ENCODE measurements around the gene PCSK6. TPM values are rescaled to one million over a fixed set of nuclear protein-coding genes. Genes with fewer than 3 reads are reported as not detected.
A peak's percentile ranks its signal among the peaks of the same experiment; 100 is the strongest.

PCSK6 gene
- total RNA-seq, 1 donor from 2014 or later = 1.9 TPM

DNA sequence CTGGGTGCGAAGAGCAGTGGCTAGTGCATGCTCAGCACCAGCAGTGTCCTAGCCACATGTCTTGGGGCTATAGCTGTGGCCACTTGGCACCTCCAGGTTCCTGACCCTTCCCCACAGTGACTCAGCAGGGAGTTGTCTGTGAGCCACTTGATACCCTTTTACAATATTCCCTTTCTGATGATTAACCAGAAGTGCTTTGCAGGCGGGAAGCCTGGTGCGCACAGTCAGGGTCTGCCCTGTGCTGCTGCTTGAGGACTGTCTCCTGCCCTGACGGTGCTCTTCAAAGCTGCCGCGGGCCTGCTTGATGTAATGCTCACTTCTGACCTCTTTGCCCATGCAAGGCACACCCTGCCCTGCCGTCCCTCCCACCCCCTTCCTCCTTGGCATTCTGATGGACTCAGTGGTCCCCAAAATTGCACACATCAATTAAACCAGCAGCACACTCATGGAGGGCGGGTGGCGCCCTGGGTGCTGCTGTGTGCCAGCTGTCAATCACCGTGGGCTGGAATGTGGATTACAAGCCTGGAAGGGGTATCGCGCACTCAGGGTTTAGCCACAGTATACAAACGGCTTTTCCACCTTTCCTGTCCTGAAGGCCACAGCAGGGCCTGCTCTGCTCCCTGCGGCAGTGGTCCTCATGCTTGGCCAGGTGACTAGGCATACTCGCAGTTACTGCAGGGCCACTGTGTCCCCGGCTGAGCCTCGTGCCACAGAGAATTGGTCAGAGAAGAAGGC lies 40.9 kb upstream of the PCSK6 start:
- H3K4me1 Mint-ChIP-seq (ENCODE audit: low read depth) = no peaks in the 10 kb centered on the region
- DNase-seq (ENCODE audit: low spot score) = no peak
- intact Hi-C loops (cut with micrococcal nuclease) = no loop called here
- H3K27me3 Mint-ChIP-seq (ENCODE audit: low read depth) = no peaks in the 10 kb centered on the region
- no peaks in the 10 kb centered on the region for H3K9me3 Mint-ChIP-seq
- H3K4me3 Mint-ChIP-seq (ENCODE audit: low read depth) = no peak overlapping the region
- no peaks in the 10 kb centered on the region for H3K36me3 Mint-ChIP-seq (ENCODE audit: low read depth)
- no peak overlapping the region for H3K27ac Mint-ChIP-seq

DNA sequence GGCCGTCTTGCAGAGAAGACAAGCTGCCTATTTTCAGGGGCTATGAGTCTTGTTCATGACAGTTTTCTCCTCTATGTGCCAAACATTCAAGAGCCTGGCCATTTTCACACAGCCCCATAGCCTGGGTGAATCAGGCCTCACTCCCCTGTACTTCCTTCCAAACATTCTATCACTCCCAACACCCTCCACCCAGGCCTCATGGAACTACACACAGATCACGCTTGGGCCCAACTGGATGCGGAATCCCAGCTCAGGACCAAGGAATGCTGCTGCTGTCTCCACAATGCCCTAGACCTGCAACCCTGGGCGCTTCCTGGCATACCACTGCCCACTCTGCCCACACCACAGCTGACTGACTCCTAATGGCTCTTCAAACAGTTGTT lies 39.4 kb upstream of the PCSK6 start:
- H3K36me3 Mint-ChIP-seq (ENCODE audit: low read depth) = no peaks in the 10 kb centered on the region
- no peak for DNase-seq (ENCODE audit: low spot score)
- H3K4me1 Mint-ChIP-seq (ENCODE audit: low read depth) = no peaks in the 10 kb centered on the region
- peaks cover 2% of the 10 kb centered on the region for H3K27me3 Mint-ChIP-seq (ENCODE audit: low read depth)
- H3K4me3 Mint-ChIP-seq (ENCODE audit: low read depth) = no peak overlapping the region
- no peaks in the 10 kb centered on the region for H3K9me3 Mint-ChIP-seq
- H3K27ac Mint-ChIP-seq = no peak overlapping the region
- intact Hi-C loops (cut with micrococcal nuclease) = no loop called here

DNA sequence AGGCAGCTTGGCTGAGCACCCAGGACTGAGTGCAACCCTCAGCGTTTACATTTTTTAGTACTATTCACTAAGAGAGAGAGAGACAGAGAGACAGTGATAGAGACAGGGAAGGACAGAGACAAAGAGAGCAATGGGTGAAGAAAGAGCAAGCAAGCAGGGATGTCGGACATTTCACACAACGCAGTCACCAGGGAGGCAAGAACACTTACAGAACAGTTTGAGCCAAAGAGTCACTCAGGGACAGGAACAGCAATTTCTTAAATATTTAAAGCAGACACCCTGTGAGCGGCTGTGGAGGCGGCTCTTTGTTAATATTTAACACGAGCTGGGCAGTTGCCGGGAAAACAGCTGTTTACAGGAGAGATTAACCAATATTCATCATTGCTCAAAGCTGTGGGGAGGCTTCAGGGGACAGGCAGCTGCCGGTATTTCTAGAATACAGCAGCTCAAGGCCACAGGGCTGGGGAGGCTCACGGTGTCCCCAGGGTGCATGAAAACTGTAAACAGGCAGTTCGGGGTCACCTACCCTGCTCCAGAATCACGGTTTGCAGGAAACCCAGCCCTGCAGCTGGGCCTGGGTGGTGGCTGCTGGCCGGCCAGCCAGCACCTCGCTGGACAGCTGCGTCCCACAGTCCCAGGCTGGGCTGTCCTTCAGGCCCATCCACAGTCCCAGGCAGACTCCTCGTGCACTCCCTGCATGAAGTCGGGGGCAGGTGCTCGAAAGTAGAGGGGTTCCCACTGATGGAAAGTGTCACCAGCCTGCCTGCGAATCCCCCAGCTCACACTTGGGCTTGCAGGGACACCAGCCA lies 38.8 kb upstream of the PCSK6 start:
- Mint-ChIP-seq H3K36me3 (ENCODE audit: low read depth) (no peaks in the 10 kb centered on the region), H3K4me1 (ENCODE audit: low read depth) (no peaks in the 10 kb centered on the region), H3K9me3 (no peaks in the 10 kb centered on the region), H3K27me3 (ENCODE audit: low read depth) (peaks cover 2% of the 10 kb centered on the region), H3K4me3 (ENCODE audit: low read depth) (no peak overlapping the region), H3K27ac (no peak overlapping the region)
- no peak for DNase-seq (ENCODE audit: low spot score)
- intact Hi-C loops (cut with micrococcal nuclease) = no loop called here

DNA sequence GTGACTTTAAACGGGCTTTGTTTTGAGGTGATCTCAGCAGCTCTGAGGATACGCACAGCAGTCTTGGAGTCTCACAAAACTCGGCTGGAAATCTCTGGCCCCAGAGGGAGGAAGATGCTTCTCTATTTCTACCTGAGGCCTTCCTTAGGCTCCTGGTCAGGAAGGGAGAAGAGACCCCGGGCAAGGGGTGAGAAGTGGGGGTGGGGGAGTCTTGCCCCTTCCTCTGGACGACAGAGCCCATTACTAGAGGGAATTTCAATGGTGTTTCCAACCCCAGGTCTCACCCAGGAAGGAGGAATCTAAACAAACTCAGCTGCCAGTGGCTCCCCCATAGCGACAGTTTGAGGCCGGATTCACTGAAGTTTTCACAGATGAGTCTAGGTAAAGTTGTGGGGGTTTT lies 37.4 kb upstream of the PCSK6 start:
- intact Hi-C loops (cut with micrococcal nuclease) = no loop called here
- no peaks in the 10 kb centered on the region for H3K4me1 Mint-ChIP-seq (ENCODE audit: low read depth)
- peaks cover 2% of the 10 kb centered on the region for H3K27me3 Mint-ChIP-seq (ENCODE audit: low read depth)
- no peak overlapping the region for H3K27ac Mint-ChIP-seq
- H3K36me3 Mint-ChIP-seq (ENCODE audit: low read depth) = no peaks in the 10 kb centered on the region
- no peak for DNase-seq (ENCODE audit: low spot score)
- H3K4me3 Mint-ChIP-seq (ENCODE audit: low read depth) = no peak overlapping the region
- no peaks in the 10 kb centered on the region for H3K9me3 Mint-ChIP-seq

DNA sequence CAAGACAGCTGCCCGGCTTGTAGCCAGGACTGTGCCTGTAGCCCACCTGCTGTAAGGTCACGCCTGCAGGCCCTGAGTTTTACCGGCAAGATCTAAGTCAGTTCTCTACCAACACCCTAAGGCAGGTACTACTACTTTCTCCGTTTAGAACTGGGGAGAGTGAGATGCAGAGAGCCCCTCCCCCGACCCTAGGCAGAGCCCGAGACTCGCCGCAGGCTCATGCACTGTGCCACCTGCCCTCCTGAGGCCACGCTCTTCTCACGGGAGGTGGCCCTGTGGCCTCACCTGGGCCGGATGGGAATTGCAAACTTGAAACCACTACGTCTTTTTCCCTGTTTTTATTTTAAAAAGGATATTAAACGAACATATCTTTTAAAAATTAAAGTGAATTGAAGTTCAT lies 36.9 kb upstream of the PCSK6 start:
- no peaks in the 10 kb centered on the region for H3K9me3 Mint-ChIP-seq
- no peak overlapping the region for H3K27ac Mint-ChIP-seq
- H3K36me3 Mint-ChIP-seq (ENCODE audit: low read depth) = no peaks in the 10 kb centered on the region
- DNase-seq (ENCODE audit: low spot score) = no peak
- intact Hi-C loops (cut with micrococcal nuclease) = no loop called here
- peaks cover 2% of the 10 kb centered on the region for H3K27me3 Mint-ChIP-seq (ENCODE audit: low read depth)
- H3K4me3 Mint-ChIP-seq (ENCODE audit: low read depth) = no peak overlapping the region
- peaks cover 3% of the 10 kb centered on the region for H3K4me1 Mint-ChIP-seq (ENCODE audit: low read depth)

DNA sequence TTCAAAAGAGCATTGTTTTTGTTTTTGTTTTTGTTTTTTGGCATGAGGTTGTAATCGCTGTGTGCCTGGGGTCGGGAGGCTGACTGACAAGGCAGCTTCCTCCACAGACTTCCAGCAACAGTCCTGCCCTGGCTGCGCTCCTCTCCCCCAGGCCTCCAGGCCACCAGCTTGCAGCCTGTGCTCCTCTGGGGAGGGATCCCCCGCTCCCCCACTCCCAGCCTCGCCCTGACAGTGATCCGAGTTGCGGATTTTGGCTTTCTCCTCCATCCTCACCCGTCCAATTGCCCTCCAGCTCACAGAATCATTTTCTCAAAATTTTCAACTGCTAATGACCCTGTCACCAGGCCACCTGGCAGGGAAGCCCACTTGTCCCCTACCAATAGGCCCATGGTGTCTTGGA lies 36.5 kb upstream of the PCSK6 start:
- H3K4me3 Mint-ChIP-seq (ENCODE audit: low read depth) = no peak overlapping the region
- no peak for DNase-seq (ENCODE audit: low spot score)
- intact Hi-C loops (cut with micrococcal nuclease) = no loop called here
- no peaks in the 10 kb centered on the region for H3K9me3 Mint-ChIP-seq
- H3K36me3 Mint-ChIP-seq (ENCODE audit: low read depth) = no peaks in the 10 kb centered on the region
- H3K27me3 Mint-ChIP-seq (ENCODE audit: low read depth) = peaks cover 2% of the 10 kb centered on the region
- peaks cover 6% of the 10 kb centered on the region for H3K4me1 Mint-ChIP-seq (ENCODE audit: low read depth)
- no peak overlapping the region for H3K27ac Mint-ChIP-seq

DNA sequence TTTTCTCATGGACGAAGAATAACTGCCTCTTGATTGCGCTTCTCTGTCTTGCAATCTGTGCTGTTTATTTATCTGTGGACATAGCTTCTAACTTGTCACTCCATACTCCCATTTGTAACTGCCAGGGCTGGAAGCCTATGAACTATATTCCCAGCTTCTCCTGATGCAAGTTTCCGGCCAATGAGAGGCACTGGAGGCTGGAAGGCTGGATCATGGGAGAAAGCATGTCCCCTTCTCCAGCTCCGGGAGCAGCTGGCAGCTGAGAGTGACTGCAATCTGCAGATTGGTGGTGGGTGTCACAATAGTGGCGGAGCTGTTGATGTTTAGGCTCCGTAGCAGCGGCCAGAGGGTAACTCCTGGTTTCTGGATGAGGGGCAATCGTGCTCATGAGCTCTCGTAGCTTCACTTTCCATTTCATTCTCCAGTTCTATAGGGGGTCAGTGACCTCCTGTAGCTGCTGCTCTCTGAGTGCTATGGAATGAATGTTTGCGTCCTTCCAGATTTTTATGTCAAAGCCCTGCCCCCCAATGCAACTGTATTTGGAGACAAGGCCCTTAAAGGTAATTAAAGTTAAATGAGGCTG lies 35.7 kb upstream of the PCSK6 start:
- no peak for DNase-seq (ENCODE audit: low spot score)
- H3K27ac Mint-ChIP-seq = no peak overlapping the region
- H3K4me3 Mint-ChIP-seq (ENCODE audit: low read depth) = no peak overlapping the region
- H3K36me3 Mint-ChIP-seq (ENCODE audit: low read depth) = no peaks in the 10 kb centered on the region
- H3K4me1 Mint-ChIP-seq (ENCODE audit: low read depth) = peaks cover 6% of the 10 kb centered on the region
- no peaks in the 10 kb centered on the region for H3K9me3 Mint-ChIP-seq
- intact Hi-C loops (cut with micrococcal nuclease) = no loop called here
- H3K27me3 Mint-ChIP-seq (ENCODE audit: low read depth) = peaks cover 3% of the 10 kb centered on the region

DNA sequence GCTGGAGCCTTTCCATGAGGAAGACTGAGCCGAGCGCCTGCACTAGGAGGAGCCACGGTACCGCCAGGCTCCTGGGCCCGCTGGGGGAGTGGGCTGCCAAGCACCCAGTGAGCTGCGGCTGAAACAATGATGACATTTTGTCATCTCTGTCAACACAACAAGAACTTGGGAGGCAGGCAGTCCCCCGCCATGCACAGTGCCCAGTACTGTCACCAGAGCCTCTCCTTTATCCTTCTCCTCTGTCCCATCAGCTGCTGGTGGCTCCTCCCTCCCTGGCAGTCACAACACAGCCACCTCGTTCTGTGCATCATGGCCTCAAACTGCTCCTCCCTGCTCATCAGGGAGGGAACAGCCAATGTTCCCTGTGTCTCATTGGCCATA lies 34.0 kb upstream of the PCSK6 start:
- H3K36me3 Mint-ChIP-seq (ENCODE audit: low read depth) = no peaks in the 10 kb centered on the region
- H3K4me3 Mint-ChIP-seq (ENCODE audit: low read depth) = no peak overlapping the region
- no peak for DNase-seq (ENCODE audit: low spot score)
- peaks cover 12% of the 10 kb centered on the region for H3K9me3 Mint-ChIP-seq
- H3K4me1 Mint-ChIP-seq (ENCODE audit: low read depth) = peaks cover 6% of the 10 kb centered on the region
- intact Hi-C loops (cut with micrococcal nuclease) = no loop called here
- H3K27ac Mint-ChIP-seq = no peak overlapping the region
- H3K27me3 Mint-ChIP-seq (ENCODE audit: low read depth) = peaks cover 15% of the 10 kb centered on the region

DNA sequence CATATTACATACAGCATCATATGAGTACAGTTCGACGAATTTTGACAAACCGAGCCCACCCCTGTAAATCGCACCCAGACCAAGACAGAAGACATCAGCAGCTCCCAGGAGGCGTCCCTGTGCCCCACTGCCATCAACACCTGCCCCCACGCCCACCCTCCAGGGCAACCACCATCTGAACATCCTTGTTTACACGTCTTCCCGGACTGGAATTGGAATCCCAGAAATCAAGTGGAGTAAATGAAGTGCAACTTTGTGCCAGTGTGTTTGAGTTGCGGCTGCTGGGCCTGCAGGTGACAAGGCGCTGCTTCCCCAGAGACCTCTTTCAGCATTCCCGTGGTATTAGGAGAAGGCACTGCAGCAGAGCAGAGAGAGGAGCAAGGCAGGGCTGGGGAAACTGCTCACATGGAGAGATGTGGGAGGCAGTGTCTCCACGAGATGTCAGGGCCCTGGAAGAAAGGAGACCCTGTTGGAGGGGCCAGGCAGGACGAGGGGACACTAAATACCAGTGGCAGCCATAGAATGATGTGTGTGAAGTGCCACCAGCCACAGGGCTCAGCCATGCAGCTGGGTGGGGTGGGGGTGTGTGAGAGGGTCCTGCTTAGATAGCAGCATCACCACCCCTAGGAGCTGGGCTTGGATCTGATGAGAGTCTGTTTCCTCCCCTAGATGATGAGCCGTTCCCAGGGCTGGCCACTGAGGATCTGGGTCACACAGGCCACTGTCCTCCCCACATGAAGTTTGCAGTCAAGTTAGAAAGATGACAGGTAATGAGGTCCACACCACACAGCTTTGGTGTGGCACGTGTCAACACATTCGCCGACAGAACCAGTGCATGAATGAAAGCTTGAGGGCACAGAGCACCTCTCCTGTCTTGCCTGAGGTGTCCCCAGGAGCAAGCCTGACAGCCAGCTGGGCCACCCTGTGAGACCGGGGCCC lies 33.4 kb upstream of the PCSK6 start:
- intact Hi-C loops (cut with micrococcal nuclease) = no loop called here
- no peaks in the 10 kb centered on the region for H3K36me3 Mint-ChIP-seq (ENCODE audit: low read depth)
- DNase-seq (ENCODE audit: low spot score) = peak; percentile 4

DNA sequence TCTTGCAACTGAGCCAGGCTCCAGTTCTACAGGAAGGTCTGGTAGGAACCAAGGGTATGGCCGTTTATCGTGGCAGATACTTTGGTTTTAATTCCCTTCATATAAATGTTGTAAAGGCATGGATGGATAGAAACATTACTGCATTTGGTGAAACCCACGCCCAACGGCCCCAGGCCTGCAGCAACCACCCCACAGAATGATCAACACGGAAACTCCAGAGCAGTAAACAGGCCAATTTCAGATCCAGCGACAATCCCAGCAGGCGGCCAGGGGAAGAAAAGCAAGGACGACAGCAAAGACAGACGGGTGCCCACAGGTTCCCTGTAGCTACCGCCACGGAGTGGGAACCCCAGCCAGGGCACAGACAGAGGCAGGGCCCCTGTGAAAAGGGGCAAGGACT lies 32.6 kb upstream of the PCSK6 start:
- peaks cover 15% of the 10 kb centered on the region for H3K27me3 Mint-ChIP-seq (ENCODE audit: low read depth)
- DNase-seq (ENCODE audit: low spot score) = peak; percentile 6
- H3K36me3 Mint-ChIP-seq (ENCODE audit: low read depth) = no peaks in the 10 kb centered on the region
- H3K4me1 Mint-ChIP-seq (ENCODE audit: low read depth) = peaks cover 6% of the 10 kb centered on the region
- H3K27ac Mint-ChIP-seq = no peak overlapping the region
- H3K9me3 Mint-ChIP-seq = peaks cover 25% of the 10 kb centered on the region
- H3K4me3 Mint-ChIP-seq (ENCODE audit: low read depth) = no peak overlapping the region
- intact Hi-C loops (cut with micrococcal nuclease) = no loop called here

More for the DNA sequence above, 33.4 kb upstream of the PCSK6 start:
- Mint-ChIP-seq H3K27ac (no peak overlapping the region), H3K4me1 (ENCODE audit: low read depth) (peaks cover 6% of the 10 kb centered on the region), H3K27me3 (ENCODE audit: low read depth) (peaks cover 15% of the 10 kb centered on the region), H3K9me3 (peaks cover 18% of the 10 kb centered on the region), H3K4me3 (ENCODE audit: low read depth) (no peak overlapping the region)

DNA sequence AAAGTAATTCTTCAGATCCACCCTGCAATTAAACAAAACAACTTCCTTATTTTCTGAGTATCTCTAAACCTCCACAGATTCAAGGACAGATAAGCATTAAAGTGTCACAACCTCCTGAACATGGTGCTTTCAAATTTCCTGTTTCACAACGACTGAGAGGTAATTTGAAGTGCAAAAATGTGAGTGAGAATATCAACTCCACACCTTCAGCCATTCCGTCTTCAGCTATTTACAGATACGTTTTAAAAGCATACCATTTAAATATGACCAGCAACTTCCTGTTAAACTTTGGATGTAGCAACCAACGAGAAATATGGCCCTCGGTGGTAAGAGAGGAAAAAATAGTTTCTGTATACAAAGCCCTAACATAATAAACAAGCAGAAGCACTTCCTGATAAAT lies 32.1 kb upstream of the PCSK6 start:
- Mint-ChIP-seq H3K27me3 (ENCODE audit: low read depth) (peaks cover 15% of the 10 kb centered on the region), H3K4me3 (ENCODE audit: low read depth) (no peak overlapping the region), H3K9me3 (peaks cover 28% of the 10 kb centered on the region), H3K4me1 (ENCODE audit: low read depth) (peaks cover 6% of the 10 kb centered on the region), H3K36me3 (ENCODE audit: low read depth) (no peaks in the 10 kb centered on the region), H3K27ac (no peak overlapping the region)
- intact Hi-C loops (cut with micrococcal nuclease) = no loop called here
- DNase-seq (ENCODE audit: low spot score) = no peak

DNA sequence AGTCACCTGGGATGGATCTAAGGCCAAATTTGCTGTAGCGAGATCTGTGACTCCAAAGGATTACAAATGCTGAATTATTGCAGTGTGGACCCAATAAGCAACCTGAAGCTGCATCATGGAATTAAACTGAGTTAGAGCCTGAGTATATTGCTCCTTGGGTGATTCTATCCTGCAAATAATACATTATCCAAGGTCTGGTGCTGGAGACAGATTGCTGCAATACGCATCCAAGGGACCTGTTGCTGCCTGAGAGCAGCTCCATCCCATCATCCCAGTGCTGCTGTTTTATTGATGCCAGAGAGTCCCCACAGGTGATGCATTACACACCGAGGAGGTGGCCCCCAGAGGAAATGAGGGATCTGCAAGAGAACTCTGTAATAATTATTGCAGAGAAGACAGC lies 31.6 kb upstream of the PCSK6 start:
- no peak overlapping the region for H3K27ac Mint-ChIP-seq
- no peaks in the 10 kb centered on the region for H3K36me3 Mint-ChIP-seq (ENCODE audit: low read depth)
- no peak overlapping the region for H3K4me3 Mint-ChIP-seq (ENCODE audit: low read depth)
- H3K27me3 Mint-ChIP-seq (ENCODE audit: low read depth) = peaks cover 16% of the 10 kb centered on the region
- intact Hi-C loops (cut with micrococcal nuclease) = no loop called here
- peaks cover 6% of the 10 kb centered on the region for H3K4me1 Mint-ChIP-seq (ENCODE audit: low read depth)
- H3K9me3 Mint-ChIP-seq = peaks cover 33% of the 10 kb centered on the region
- DNase-seq (ENCODE audit: low spot score) = no peak
